Thyroid gland (tissue), 4 donors: ENCODE results near the gene RPL36. TPM values are rescaled to one million over a fixed set of nuclear protein-coding genes. Genes with fewer than 3 reads are reported as not detected.

Experiments
- DNase-seq, 2 donors: peaks; one replicate each; pipeline ENCODE4 v3.0.0-alpha.2; 2019
- H3K27ac ChIP-seq, 3 donors: fragments of 200-600 bp; sonication (generic); 1 replicate in 2 of 3; 2 replicates in 1 of 3; pipeline ENCODE4 v1.5.1; 2016 to 2019; ENCODE audit warnings: mild to moderate bottlenecking in 1 of 3, moderate library complexity in 1 of 3
- H3K27me3 ChIP-seq: fragments of 200-600 bp; sonication (generic); one replicate; pipeline ENCODE4 v1.5.1; 2019
- H3K36me3 ChIP-seq, 2 donors: fragments of 200-600 bp; sonication (generic); one replicate each; pipeline ENCODE4 v1.5.1; 2016 to 2019
- H3K4me1 ChIP-seq, 2 donors: fragments of 200-600 bp; sonication (generic); one replicate each; pipeline ENCODE4 v1.5.1; 2017 to 2019
- H3K4me3 ChIP-seq, 3 donors: fragments of 200-600 bp; sonication (generic); replicated peaks in 1 of 3; 1 replicate in 2 of 3; 2 replicates in 1 of 3; pipeline ENCODE4 v1.5.1; 2016; ENCODE audit warnings: mild to moderate bottlenecking in 1 of 3
- H3K9me3 ChIP-seq: fragments of 200-600 bp; sonication (generic); one replicate; pipeline ENCODE4 v1.5.1; 2017
- POLR2A ChIP-seq, 2 donors: fragments of 450-650 bp; IDR thresholded peaks; one replicate each; pipeline ENCODE4 v1.6.1; 2017; ENCODE audit warnings: antibody characterized with exemption in 2 of 2, mild to moderate bottlenecking in 2 of 2, moderate library complexity in 1 of 2
- WGBS, 2 donors: methylation state at CpG; one replicate each; pipeline ENCODE4 v1.1.5; 2017; 5-methylcytosine and 5-hydroxymethylcytosine counted together
- intact Hi-C: fragments of 100-400 bp; cut with DNase I; formaldehyde crosslinking; loops from one replicate; pipeline ENCODE4 v1.15.1; 2023
- total RNA-seq, 4 donors: library from RNA; depleted of rRNA; stranded (reverse); fragments of >200 nt; gene quantifications; one replicate each; pipeline ENCODE4 v1.2.3, GENCODE V29; 2016
- TF ChIP-seq, protein P1 (sequence below), 6 experiments: fragments of 200-600 bp in 3 of 6; fragments of 450-650 bp in 3 of 6; sonication (generic) in 3 of 6; IDR thresholded peaks; one replicate each; pipeline ENCODE4 v1.5.1; 2016 to 2019; ENCODE audit warnings: antibody characterized with exemption in 6 of 6, mild to moderate bottlenecking in 2 of 6, inconsistent platforms in 1 of 6, moderate library complexity in 1 of 6

The RPL36 gene
- 100 to 1,000 TPM; 313 to 561 (median 386) TPM for total RNA-seq

DNA sequence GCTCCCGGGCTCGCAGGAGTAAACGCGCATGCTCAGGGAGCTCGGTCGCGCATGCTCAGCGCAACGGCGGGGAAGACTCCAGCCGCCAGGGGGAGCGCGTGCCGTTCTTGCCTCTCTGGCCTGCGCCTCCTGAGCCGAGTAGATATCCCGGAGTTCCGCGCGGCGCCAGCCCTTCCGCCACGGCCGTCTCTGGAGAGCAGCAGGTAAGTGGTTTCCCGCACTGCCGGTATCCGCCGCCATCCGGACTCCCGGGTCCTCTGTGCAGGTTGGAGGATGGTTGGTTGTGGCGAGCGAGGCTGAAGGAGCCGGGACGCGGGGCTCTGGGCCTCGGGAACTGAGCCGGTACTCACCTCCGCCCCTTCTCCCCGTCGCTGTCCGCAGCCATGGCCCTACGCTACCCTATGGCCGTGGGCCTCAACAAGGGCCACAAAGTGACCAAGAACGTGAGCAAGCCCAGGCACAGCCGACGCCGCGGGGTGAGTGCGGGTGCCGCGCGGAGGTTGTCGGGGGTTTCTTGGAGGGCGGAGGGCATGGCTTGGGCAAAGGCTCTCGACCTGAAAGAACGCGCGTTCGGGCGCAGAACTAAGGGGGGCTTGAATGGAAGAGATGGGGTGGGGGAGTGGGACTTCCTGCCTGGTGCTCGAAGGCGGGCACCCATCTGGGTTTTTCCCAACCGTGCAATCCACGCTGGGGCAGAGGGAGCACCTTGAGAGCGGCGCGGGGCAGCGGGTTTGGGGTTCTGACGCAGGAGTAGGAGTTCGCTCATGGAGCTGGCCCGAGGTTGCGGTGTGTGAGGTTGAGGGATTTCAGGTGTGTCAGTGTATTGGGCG, at the start of gene RPL36:
Gene RPL36 (plus strand): TSS at position 171 of the 830 bp plus-strand sequence. CDS start 213 bp downstream, at position 384.
- peak within 1 kb of the TSS; percentile 81 to 96 (median 91) for H3K27ac ChIP-seq
- TF ChIP-seq, protein P1, sequence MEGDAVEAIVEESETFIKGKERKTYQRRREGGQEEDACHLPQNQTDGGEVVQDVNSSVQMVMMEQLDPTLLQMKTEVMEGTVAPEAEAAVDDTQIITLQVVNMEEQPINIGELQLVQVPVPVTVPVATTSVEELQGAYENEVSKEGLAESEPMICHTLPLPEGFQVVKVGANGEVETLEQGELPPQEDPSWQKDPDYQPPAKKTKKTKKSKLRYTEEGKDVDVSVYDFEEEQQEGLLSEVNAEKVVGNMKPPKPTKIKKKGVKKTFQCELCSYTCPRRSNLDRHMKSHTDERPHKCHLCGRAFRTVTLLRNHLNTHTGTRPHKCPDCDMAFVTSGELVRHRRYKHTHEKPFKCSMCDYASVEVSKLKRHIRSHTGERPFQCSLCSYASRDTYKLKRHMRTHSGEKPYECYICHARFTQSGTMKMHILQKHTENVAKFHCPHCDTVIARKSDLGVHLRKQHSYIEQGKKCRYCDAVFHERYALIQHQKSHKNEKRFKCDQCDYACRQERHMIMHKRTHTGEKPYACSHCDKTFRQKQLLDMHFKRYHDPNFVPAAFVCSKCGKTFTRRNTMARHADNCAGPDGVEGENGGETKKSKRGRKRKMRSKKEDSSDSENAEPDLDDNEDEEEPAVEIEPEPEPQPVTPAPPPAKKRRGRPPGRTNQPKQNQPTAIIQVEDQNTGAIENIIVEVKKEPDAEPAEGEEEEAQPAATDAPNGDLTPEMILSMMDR (IDR thresholded peaks at IDR 0.05), result peak; percentile 86 to 100 (median 94)
- peak; percentile 78 to 96 for TF ChIP-seq POLR2A (IDR thresholded peaks at IDR 0.05)
- peaks cover 32 to 34% of the 10 kb centered on the region in 2 donors for H3K36me3 ChIP-seq
- H3K4me1 ChIP-seq, result peaks cover 19 to 28% of the 10 kb centered on the region in 2 donors
- no peaks in the 10 kb centered on the region for H3K27me3 ChIP-seq
- peak within 1 kb of the TSS; percentile 51 to 94 (median 53) for H3K4me3 ChIP-seq
- intact Hi-C loops, result loop anchor here (10.0 kb wide), 1 partner anchor 66 kb away; the partner anchor contains the start of genes SAFB and SAFB2
- DNase-seq, result peak; percentile 97 to 99
- WGBS, 2 donors, result 1% methylated on average over 15 to 27 of the region's 73 CpGs
- H3K9me3 ChIP-seq, result no peaks in the 10 kb centered on the region

DNA sequence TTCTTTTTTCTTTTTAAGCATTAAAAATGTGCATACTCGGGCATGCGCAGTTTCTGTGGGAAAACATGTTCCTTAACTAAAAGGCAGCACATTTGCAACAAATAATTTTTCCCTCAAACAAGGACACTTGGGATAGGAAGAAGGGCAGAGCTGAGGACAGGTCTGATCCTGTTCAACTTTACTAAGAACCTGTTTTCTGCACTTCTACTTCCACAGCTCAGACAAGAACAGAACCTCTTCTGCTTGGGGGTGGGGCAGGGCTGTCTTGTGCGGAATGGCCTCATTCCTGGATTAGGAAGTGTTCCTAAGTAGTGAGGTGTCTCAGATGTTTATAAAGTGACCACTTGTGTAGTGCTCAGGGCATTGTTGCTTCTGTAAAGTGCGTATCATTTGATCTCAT, 48.9 kb upstream of the RPL36 start:
- 73 to 82% methylated on average over 4 of the region's 4 CpGs for WGBS, 2 donors
- DNase-seq, result peak; percentile 55 to 58
- Histone ChIP-seq H3K9me3 (no peaks in the 10 kb centered on the region), H3K36me3 (peaks cover 10 to 33% of the 10 kb centered on the region in 2 donors), H3K27me3 (no peaks in the 10 kb centered on the region), H3K4me3 (no peak overlapping the region), H3K27ac (no peak overlapping the region), H3K4me1 (peaks cover 5 to 12% of the 10 kb centered on the region in 2 donors)
- intact Hi-C loops, result no loop called here
- TF ChIP-seq, protein P1 (IDR thresholded peaks at IDR 0.05), result no peak
- TF ChIP-seq POLR2A (IDR thresholded peaks at IDR 0.05), result no peak

DNA sequence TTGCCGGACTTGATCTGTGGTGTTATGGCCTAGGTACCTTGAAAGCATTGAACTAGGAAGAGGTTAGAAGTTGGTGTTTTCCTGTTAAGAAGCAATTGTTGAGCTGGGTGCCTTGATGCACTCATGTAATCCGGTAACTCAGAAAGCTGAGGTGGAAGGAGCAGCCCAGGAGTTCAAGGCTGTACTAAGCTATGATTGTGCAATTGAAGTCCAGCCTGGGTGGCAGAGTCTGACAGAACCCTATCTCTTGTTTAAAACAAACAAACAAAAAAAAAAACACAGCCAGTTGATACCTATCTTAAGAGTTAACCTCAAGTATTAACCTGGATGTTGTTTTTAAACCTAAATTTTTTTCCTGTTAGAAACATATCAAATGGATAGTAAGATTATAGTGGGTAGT, 47.9 kb upstream of the RPL36 start:
- intact Hi-C loops, result no loop called here
- peaks cover 18 to 43% of the 10 kb centered on the region in 2 donors for H3K36me3 ChIP-seq
- 95 to 98% methylated on average over 2 of the region's 2 CpGs for WGBS, 2 donors

DNA sequence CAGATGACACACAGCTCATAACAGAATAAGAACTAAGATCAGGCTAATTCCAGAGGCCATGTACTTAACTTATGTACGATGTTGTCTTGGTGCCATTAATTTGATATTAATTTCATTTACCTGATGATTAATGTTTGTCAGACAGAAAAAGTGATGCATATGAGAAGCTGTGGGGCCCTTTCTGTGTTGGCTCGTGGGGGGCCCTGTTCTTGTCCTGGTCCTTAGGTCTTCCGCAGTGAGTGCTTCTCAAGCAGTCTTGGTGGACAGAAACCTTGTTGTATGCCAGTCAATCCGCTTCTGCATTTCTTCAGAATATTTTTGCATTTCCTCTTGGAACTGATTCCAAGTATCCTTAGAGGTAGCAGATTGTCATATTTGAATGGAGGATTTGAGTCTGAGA, 47.0 kb upstream of the RPL36 start:
- no peaks in the 10 kb centered on the region for H3K27me3 ChIP-seq
- no peak for DNase-seq
- H3K4me3 ChIP-seq, result no peak overlapping the region
- WGBS, 2 donors, result 91 to 95% methylated on average over 4 of the region's 4 CpGs
- H3K4me1 ChIP-seq, result peaks cover 2 to 12% of the 10 kb centered on the region in 2 donors
- no peaks in the 10 kb centered on the region for H3K9me3 ChIP-seq
- no peak overlapping the region for H3K27ac ChIP-seq
- TF ChIP-seq, protein P1 (IDR thresholded peaks at IDR 0.05), result no peak
- TF ChIP-seq POLR2A (IDR thresholded peaks at IDR 0.05), result no peak
- H3K36me3 ChIP-seq, result peaks cover 26 to 52% of the 10 kb centered on the region in 2 donors
- intact Hi-C loops, result no loop called here

More for the DNA sequence above, 47.9 kb upstream of the RPL36 start:
- H3K27ac ChIP-seq, result no peak overlapping the region
- no peaks in the 10 kb centered on the region for H3K9me3 ChIP-seq
- TF ChIP-seq POLR2A (IDR thresholded peaks at IDR 0.05), result no peak
- TF ChIP-seq, protein P1 (IDR thresholded peaks at IDR 0.05), result no peak
- H3K4me1 ChIP-seq, result peaks cover 5 to 12% of the 10 kb centered on the region in 2 donors
- no peaks in the 10 kb centered on the region for H3K27me3 ChIP-seq
- DNase-seq, result no peak
- no peak overlapping the region for H3K4me3 ChIP-seq

DNA sequence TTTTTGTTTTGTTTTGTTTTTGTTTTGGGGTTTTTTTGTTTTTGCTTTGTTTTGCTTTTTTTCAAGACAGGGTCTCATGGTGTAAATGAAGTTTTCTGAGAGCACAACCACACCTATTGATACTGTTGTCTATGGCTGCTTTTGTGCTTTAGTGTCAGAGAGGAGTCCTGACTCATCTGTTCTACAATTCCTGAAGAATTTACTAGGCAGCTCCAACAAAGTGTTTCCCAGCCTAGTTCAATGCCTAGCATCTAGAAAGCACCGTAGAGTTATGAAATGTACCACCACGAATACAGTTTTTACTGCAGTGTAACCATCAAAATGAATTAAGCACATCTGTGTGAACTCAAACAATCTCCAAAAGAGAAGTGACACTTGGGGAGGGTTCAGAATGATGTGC, 46.1 kb upstream of the RPL36 start:
- H3K9me3 ChIP-seq, result no peaks in the 10 kb centered on the region
- peaks cover 0 to 12% of the 10 kb centered on the region in 2 donors for H3K4me1 ChIP-seq
- WGBS, 2 donors, result 93 to 95% methylated on average over 2 of the region's 2 CpGs
- DNase-seq, result no peak
- H3K27me3 ChIP-seq, result no peaks in the 10 kb centered on the region
- H3K4me3 ChIP-seq, result no peak overlapping the region
- no peak overlapping the region for H3K27ac ChIP-seq
- H3K36me3 ChIP-seq, result peaks cover 32 to 57% of the 10 kb centered on the region in 2 donors
- intact Hi-C loops, result no loop called here
- TF ChIP-seq, protein P1 (IDR thresholded peaks at IDR 0.05), result no peak
- TF ChIP-seq POLR2A (IDR thresholded peaks at IDR 0.05), result no peak
